Upper lobe of right lung (tissue), 1 donor: ENCODE results near the gene MEG3. TPM values are rescaled to one million over a fixed set of nuclear protein-coding genes. Genes with fewer than 3 reads are reported as not detected.

Source experiments
- ATAC-seq: fragments of 200-7000 bp; cut with Tn5 transposase; one replicate; pipeline ENCODE4 v1.9.1; 2020; ENCODE audit warnings: mild to moderate bottlenecking, moderate library complexity
- DNase-seq: peaks from one replicate; pipeline ENCODE4 v3.0.0-alpha.2; 2020
- H3K27ac ChIP-seq: fragments of 200-600 bp; one replicate; pipeline ENCODE4 v1.8.0; 2022
- H3K27me3 ChIP-seq: fragments of 200-600 bp; one replicate; pipeline ENCODE4 v1.8.0; 2022; ENCODE audit warnings: mild to moderate bottlenecking
- H3K36me3 ChIP-seq: fragments of 200-600 bp; one replicate; pipeline ENCODE4 v1.8.0; 2022
- H3K4me1 ChIP-seq: fragments of 200-600 bp; one replicate; pipeline ENCODE4 v1.8.0; 2022
- H3K4me3 ChIP-seq: fragments of 200-600 bp; one replicate; pipeline ENCODE4 v1.8.0; 2022; ENCODE audit warnings: mild to moderate bottlenecking
- H3K9me3 ChIP-seq: fragments of 200-600 bp; one replicate; pipeline ENCODE4 v1.8.0; 2022
- CTCF ChIP-seq: fragments of 200-600 bp; IDR thresholded peaks from one replicate; pipeline ENCODE4 v1.8.0; 2022; ENCODE audit warnings: antibody characterized with exemption
- intact Hi-C: fragments of 100-400 bp; cut with DNase I; formaldehyde crosslinking; loops from one replicate; pipeline ENCODE4 v1.11.0; 2022
- total RNA-seq: library from RNA; stranded (reverse); fragmentation: NEBNext Ultra II Directional; extraction: Animal tissue kit (Norgen Biotek cat#: 25700); gene quantifications from one replicate; pipeline ENCODE4 v1.2.1, GENCODE V29; 2021
- donor health status: DM: no; HTN: yes; CAD: no; lungs with severe emphysema.

MEG3 gene
- total RNA-seq, 1 donor from 2014 or later: 15.6 TPM

- intact Hi-C loops: no loop called here
- ATAC-seq: no peak
- H3K9me3 ChIP-seq: no peaks in the 10 kb centered on the region
- H3K4me1 ChIP-seq: peaks cover 9% of the 10 kb centered on the region
- no peak overlapping the region for H3K27ac ChIP-seq
- H3K36me3 ChIP-seq: no peaks in the 10 kb centered on the region
- peaks cover 51% of the 10 kb centered on the region for H3K27me3 ChIP-seq
- no peak for TF ChIP-seq CTCF
- H3K4me3 ChIP-seq: no peak overlapping the region
- DNase-seq: peak; percentile 51
These were observed 70.6 kb downstream of the MEG3 start for GRCh38 chr14:100896369-100897060.

- Histone ChIP-seq H3K27me3 (peaks cover 70% of the 10 kb centered on the region), H3K4me1 (peaks cover 9% of the 10 kb centered on the region), H3K27ac (no peak overlapping the region), H3K9me3 (no peaks in the 10 kb centered on the region), H3K4me3 (no peak overlapping the region), H3K36me3 (no peaks in the 10 kb centered on the region)
- intact Hi-C loops: no loop called here
- no peak for TF ChIP-seq CTCF
- ATAC-seq: no peak
- peak; percentile 28 for DNase-seq
These were observed 72.5 kb downstream of the MEG3 start for GRCh38 chr14:100898465-100898864.

GRCh38 chr14:100898935-100899883 is 73.3 kb downstream of the MEG3 start:
- peak; percentile 27 for DNase-seq
- Histone ChIP-seq H3K4me1 (peaks cover 9% of the 10 kb centered on the region), H3K9me3 (no peaks in the 10 kb centered on the region), H3K27ac (no peak overlapping the region), H3K36me3 (no peaks in the 10 kb centered on the region), H3K27me3 (peaks cover 75% of the 10 kb centered on the region), H3K4me3 (no peak overlapping the region)
- intact Hi-C loops: no loop called here
- ATAC-seq: no peak
- no peak for TF ChIP-seq CTCF

GRCh38 chr14:100899884-100900771 is 74.2 kb downstream of the MEG3 start:
- Histone ChIP-seq H3K27me3 (peaks cover 73% of the 10 kb centered on the region), H3K27ac (no peak overlapping the region), H3K9me3 (no peaks in the 10 kb centered on the region), H3K4me1 (peaks cover 9% of the 10 kb centered on the region), H3K4me3 (no peak overlapping the region), H3K36me3 (no peaks in the 10 kb centered on the region)
- no peak for ATAC-seq
- no peak for TF ChIP-seq CTCF
- intact Hi-C loops: no loop called here
- no peak for DNase-seq

- Histone ChIP-seq H3K9me3 (no peaks in the 10 kb centered on the region), H3K27me3 (peaks cover 73% of the 10 kb centered on the region), H3K4me1 (peaks cover 9% of the 10 kb centered on the region), H3K36me3 (no peaks in the 10 kb centered on the region), H3K4me3 (no peak overlapping the region), H3K27ac (no peak overlapping the region)
- no peak for TF ChIP-seq CTCF
- DNase-seq (no peak), ATAC-seq (no peak)
- intact Hi-C loops: no loop called here
These were observed 75.0 kb downstream of the MEG3 start for GRCh38 chr14:100900837-100901390.
